Left ventricle myocardium inferior (tissue), 1 donor: ENCODE measurements around the gene ADAMTS16. TPM values are rescaled to one million over a fixed set of nuclear protein-coding genes. Genes with fewer than 3 reads are reported as not detected.

Experiments used
- DNase-seq: peaks from one replicate; pipeline ENCODE4 v3.0.0-alpha.2; 2020
- H3K27ac ChIP-seq: fragments of 200-600 bp; replicated peaks from 2 replicates; pipeline ENCODE4 v1.8.0; 2021
- H3K27me3 ChIP-seq: fragments of 200-600 bp; 2 replicates; pipeline ENCODE4 v1.8.0; 2021; ENCODE audit warnings: low read depth
- H3K36me3 ChIP-seq: fragments of 200-600 bp; 2 replicates; pipeline ENCODE4 v1.8.0; 2021
- H3K4me1 ChIP-seq: fragments of 200-600 bp; 2 replicates; pipeline ENCODE4 v1.8.0; 2021
- H3K4me3 ChIP-seq: fragments of 200-600 bp; 2 replicates; pipeline ENCODE4 v1.8.0; 2021; ENCODE audit warnings: mild to moderate bottlenecking, moderate library complexity
- H3K9me3 ChIP-seq: fragments of 200-600 bp; replicated peaks from 2 replicates; pipeline ENCODE4 v1.8.0; 2021
- intact Hi-C: fragments of 100-400 bp; cut with micrococcal nuclease; formaldehyde crosslinking; loops from one replicate; pipeline ENCODE4 v1.11.0; 2022
- total RNA-seq: library from RNA; stranded (reverse); fragmentation: NEBNext Ultra II Directional; extraction: Animal tissue kit (Norgen Biotek cat#: 25700); gene quantifications from one replicate; pipeline ENCODE4 v1.2.1, GENCODE V29; 2021
- TF ChIP-seq, protein P1 (sequence below): fragments of 200-600 bp; IDR thresholded peaks from 2 replicates; pipeline ENCODE4 v1.8.0; 2021; ENCODE audit warnings: antibody characterized with exemption, mild to moderate bottlenecking, borderline replicate concordance
- donor health status: DM: no; HTN: yes; CAD: no; lungs with severe emphysema.

ADAMTS16 gene
- total RNA-seq, 1 donor from 2014 or later = not detected

DNA sequence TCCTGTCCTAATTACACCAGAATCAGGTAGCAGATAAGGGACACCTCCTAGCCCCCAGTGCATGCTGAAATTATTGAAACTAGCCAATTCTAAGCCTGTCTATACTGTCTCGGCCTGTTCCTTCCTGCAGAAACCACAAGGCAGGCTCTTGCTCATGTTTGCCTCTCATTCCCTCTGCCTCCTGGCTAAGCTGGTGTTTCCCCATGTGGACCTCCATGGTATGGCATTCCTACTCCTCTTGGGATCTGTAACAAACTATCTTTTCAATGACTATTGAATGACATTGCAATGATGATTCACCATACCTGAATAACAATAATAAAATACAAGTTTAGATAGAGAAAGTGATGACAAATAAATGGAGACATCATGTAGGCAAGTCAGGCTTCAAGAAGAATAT lies 35.6 kb upstream of the ADAMTS16 start:
- TF ChIP-seq, protein P1, sequence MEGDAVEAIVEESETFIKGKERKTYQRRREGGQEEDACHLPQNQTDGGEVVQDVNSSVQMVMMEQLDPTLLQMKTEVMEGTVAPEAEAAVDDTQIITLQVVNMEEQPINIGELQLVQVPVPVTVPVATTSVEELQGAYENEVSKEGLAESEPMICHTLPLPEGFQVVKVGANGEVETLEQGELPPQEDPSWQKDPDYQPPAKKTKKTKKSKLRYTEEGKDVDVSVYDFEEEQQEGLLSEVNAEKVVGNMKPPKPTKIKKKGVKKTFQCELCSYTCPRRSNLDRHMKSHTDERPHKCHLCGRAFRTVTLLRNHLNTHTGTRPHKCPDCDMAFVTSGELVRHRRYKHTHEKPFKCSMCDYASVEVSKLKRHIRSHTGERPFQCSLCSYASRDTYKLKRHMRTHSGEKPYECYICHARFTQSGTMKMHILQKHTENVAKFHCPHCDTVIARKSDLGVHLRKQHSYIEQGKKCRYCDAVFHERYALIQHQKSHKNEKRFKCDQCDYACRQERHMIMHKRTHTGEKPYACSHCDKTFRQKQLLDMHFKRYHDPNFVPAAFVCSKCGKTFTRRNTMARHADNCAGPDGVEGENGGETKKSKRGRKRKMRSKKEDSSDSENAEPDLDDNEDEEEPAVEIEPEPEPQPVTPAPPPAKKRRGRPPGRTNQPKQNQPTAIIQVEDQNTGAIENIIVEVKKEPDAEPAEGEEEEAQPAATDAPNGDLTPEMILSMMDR = no peak
- H3K36me3 ChIP-seq = no peaks in the 10 kb centered on the region
- H3K27me3 ChIP-seq = peaks cover 12% of the 10 kb centered on the region
- H3K4me1 ChIP-seq = no peaks in the 10 kb centered on the region
- no peak overlapping the region for H3K27ac ChIP-seq
- H3K4me3 ChIP-seq = no peak overlapping the region
- no peak for DNase-seq
- peaks cover 16% of the 10 kb centered on the region for H3K9me3 ChIP-seq
- intact Hi-C loops = no loop called here

DNA sequence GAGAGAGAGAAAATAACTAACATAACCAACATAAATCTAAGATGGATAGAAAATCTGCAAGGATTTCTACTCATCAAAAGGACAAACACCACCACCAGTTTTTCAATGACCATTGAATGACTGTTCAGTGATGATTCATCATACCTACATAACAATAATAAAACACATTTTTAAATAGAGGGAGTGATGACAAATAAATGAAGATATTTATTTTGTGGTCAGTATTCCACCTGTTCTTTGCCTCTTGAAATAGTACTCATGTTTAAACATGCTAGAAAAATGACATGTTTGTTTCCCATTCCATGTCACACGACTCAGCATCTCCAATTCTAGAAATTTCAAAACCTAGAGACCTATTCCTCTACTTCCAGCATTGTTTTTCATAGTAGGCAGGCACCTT lies 34.6 kb upstream of the ADAMTS16 start:
- Histone ChIP-seq H3K9me3 (peaks cover 12% of the 10 kb centered on the region), H3K27me3 (peaks cover 16% of the 10 kb centered on the region), H3K4me3 (no peak overlapping the region), H3K4me1 (no peaks in the 10 kb centered on the region), H3K27ac (no peak overlapping the region), H3K36me3 (no peaks in the 10 kb centered on the region)
- TF ChIP-seq, protein P1 = no peak
- DNase-seq = no peak
- intact Hi-C loops = no loop called here

DNA sequence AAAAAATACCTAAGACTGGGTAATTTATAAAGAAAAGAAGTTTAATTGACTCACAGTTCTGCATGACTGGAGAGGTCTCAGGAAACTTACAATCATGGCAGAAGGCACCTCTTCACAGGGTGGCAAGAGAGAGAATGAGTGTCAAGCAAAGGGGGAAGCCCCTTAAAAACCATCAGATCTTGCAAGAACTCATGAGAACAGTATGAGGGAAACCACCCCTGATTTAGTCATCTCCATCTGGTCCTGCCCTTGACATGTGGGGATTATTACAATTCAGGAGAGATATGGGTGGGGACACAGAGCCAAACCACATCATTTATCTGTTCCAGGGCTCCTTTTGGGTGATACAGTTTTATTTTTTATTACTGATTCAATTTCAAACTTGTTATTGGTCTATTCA lies 23.2 kb upstream of the ADAMTS16 start:
- intact Hi-C loops = no loop called here
- H3K27ac ChIP-seq = no peak overlapping the region
- no peak overlapping the region for H3K4me3 ChIP-seq
- no peak for DNase-seq
- TF ChIP-seq, protein P1 = no peak
- H3K4me1 ChIP-seq = no peaks in the 10 kb centered on the region
- H3K36me3 ChIP-seq = no peaks in the 10 kb centered on the region
- H3K9me3 ChIP-seq = peaks cover 23% of the 10 kb centered on the region
- H3K27me3 ChIP-seq = peaks cover 20% of the 10 kb centered on the region

- peaks cover 10% of the 10 kb centered on the region for H3K9me3 ChIP-seq
- H3K4me3 ChIP-seq = no peak overlapping the region
- no peaks in the 10 kb centered on the region for H3K4me1 ChIP-seq
- DNase-seq = no peak
- intact Hi-C loops = no loop called here
- no peak overlapping the region for H3K27ac ChIP-seq
- TF ChIP-seq, protein P1 = no peak
- H3K36me3 ChIP-seq = no peaks in the 10 kb centered on the region
- peaks cover 47% of the 10 kb centered on the region for H3K27me3 ChIP-seq
Measured at GRCh38 chr5:5122776-5123175, 17.4 kb upstream of the ADAMTS16 start.

- Histone ChIP-seq H3K4me3 (no peak overlapping the region), H3K27me3 (peaks cover 49% of the 10 kb centered on the region), H3K4me1 (no peaks in the 10 kb centered on the region), H3K27ac (no peak overlapping the region), H3K9me3 (no peaks in the 10 kb centered on the region), H3K36me3 (no peaks in the 10 kb centered on the region)
- intact Hi-C loops = no loop called here
- no peak for DNase-seq
- TF ChIP-seq, protein P1 = no peak
Measured at GRCh38 chr5:5124231-5124630, 15.9 kb upstream of the ADAMTS16 start.

- no peak for DNase-seq
- Histone ChIP-seq H3K4me3 (no peak overlapping the region), H3K9me3 (no peaks in the 10 kb centered on the region), H3K27me3 (peaks cover 34% of the 10 kb centered on the region), H3K36me3 (no peaks in the 10 kb centered on the region), H3K4me1 (no peaks in the 10 kb centered on the region), H3K27ac (no peak overlapping the region)
- intact Hi-C loops = no loop called here
- TF ChIP-seq, protein P1 = no peak
Measured at GRCh38 chr5:5126444-5126843, 13.7 kb upstream of the ADAMTS16 start.
